Naive thymus-derived CD8-positive, alpha-beta T cell (primary cell): ENCODE measurements around the gene FOXO3. TPM values are rescaled to one million over a fixed set of nuclear protein-coding genes. Genes with fewer than 3 reads are reported as not detected.

Source experiments
- ATAC-seq, 2 donors: fragments of 150-1000 bp; cut with Tn5 transposase in 1 of 2; sonication (Bioruptor Pico), chemical (Tn5 transposase) in 1 of 2; 1 replicate in 1 of 2; 2 replicates in 1 of 2; pipeline ENCODE4 v1.10.0; 2021; ENCODE audit warnings: mild to moderate bottlenecking in 2 of 2, moderate library complexity in 2 of 2
- POLR2A ChIA-PET: fragments of 350-600 bp; sonication (Branson Sonifier 250); formaldehyde crosslinking; loops from one replicate; lab custom pipeline; 2021; ENCODE audit warnings: antibody characterized with exemption; lab: Charles Lee
- DNase-seq, 10 donors: peaks; one replicate each; pipeline versions ENCODE4 v3.0.0 to v3.0.0-alpha.2; 2020 to 2022
- H3K27ac Mint-ChIP-seq, 10 donors: one replicate each; pipeline ENCODE4 v1.8.0; 2020 to 2022; ENCODE audit warnings: mild to moderate bottlenecking in 10 of 10, mixed read lengths in 10 of 10, moderate library complexity in 4 of 10, inconsistent platforms in 1 of 10
- H3K27me3 Mint-ChIP-seq, 5 donors: one replicate each; pipeline ENCODE4 v1.8.0; 2021 to 2022; ENCODE audit warnings: mixed read lengths in 5 of 5
- H3K36me3 Mint-ChIP-seq, 3 donors: one replicate each; pipeline ENCODE4 v1.8.0; 2020 to 2022; ENCODE audit warnings: mixed read lengths in 3 of 3, mild to moderate bottlenecking in 2 of 3, inconsistent platforms in 1 of 3
- H3K4me1 Mint-ChIP-seq, 4 donors: one replicate each; pipeline ENCODE4 v1.8.0; 2021 to 2022; ENCODE audit warnings: mixed read lengths in 4 of 4
- H3K4me3 Mint-ChIP-seq, 10 donors: one replicate each; pipeline ENCODE4 v1.8.0; 2020 to 2022; ENCODE audit warnings: mild to moderate bottlenecking in 10 of 10, mixed read lengths in 10 of 10, moderate library complexity in 6 of 10, inconsistent platforms in 1 of 10
- H3K9me3 Mint-ChIP-seq, 9 donors: one replicate each; pipeline ENCODE4 v1.8.0; 2020 to 2022; ENCODE audit warnings: mixed read lengths in 9 of 9, mild to moderate bottlenecking in 3 of 9, inconsistent platforms in 1 of 9, moderate library complexity in 1 of 9
- polyA plus RNA-seq, 3 donors: library from polyadenylated mRNA; unstranded; fragments of 300-500 nt; fragmentation: Illumina TruSeq; gene quantifications; one replicate each; pipeline ENCODE4 v1.2.3, GENCODE V29; 2021
- total RNA-seq, 8 experiments: library from RNA in 2 of 8; stranded (reverse) in 2 of 8; gene quantifications; one replicate each; pipeline ENCODE4 v1.2.3 and lab custom pipeline; 2021 to 2026

The FOXO3 gene
- total and polyA plus RNA-seq, 5 experiments from 2014 or later: 14.5 to 24.4 (median 18.6) TPM

GRCh38 chr6:108578595-108579327, 18.0 kb downstream of the FOXO3 start:
- Mint-ChIP-seq H3K4me1 (peaks cover 36 to 80% (median 76%) of the 10 kb centered on the region in 4 donors), H3K27me3 (no peaks in the 10 kb centered on the region), H3K36me3 (peaks cover 0 to 8% (median 3%) of the 10 kb centered on the region in 3 donors), H3K4me3 (no peak overlapping the region), H3K9me3 (no peaks in the 10 kb centered on the region), H3K27ac (peak overlapping the region in 3 of 10 donors; percentile 4 to 50 (median 16))
- POLR2A ChIA-PET: interaction anchor here (1.1 kb wide), 1 partner anchor 19 kb away, joined by 3 read pairs; no protein-coding TSS in a partner anchor
- no peak for DNase-seq
- ATAC-seq: no peak

DNA sequence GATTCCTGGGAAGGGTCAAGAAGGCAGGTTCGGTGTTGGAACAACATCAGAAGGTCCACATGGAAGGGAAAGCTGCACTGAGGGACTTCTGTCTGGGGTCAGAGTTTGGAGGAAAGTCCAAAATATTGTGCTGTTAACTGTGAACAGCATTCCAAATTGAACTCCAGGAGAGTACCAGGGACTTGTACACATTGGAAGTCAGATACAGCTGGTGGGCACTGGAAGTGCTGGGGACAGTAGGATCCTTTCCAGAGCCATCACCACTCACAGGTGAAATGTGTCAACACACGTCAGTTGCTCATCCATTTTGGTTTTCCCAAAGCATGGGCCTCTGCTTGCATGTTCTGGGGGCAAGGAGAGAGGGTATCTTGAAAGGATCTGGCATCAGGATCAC, 18.6 kb downstream of the FOXO3 start:
- Mint-ChIP-seq H3K4me1 (peaks cover 38 to 81% (median 76%) of the 10 kb centered on the region in 4 donors), H3K27me3 (no peaks in the 10 kb centered on the region), H3K4me3 (no peak overlapping the region), H3K27ac (peak overlapping the region in 2 of 10 donors; percentile 36 to 50), H3K36me3 (peaks cover 0 to 8% (median 0%) of the 10 kb centered on the region in 3 donors), H3K9me3 (no peaks in the 10 kb centered on the region)
- POLR2A ChIA-PET: no interaction called here
- ATAC-seq (no peak), DNase-seq (no peak)

DNA sequence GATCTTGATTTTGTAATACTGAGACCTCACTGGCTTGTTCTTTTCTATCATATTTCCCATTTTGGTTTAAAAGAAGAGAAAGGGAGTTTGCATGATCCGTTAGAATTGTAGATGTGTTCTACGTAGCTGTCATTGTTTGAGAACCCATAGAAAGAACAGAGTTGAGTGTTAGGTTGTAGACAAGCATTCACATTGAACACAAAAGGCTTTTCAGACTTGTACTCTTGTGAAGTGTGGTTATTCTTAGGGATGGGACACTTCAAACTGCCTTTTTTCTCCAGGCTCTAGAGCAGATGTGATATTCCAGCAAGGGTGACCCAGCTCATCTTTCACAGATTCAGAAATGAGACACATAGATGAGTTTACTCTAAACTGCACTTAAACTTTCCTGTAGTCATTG, 19.9 kb downstream of the FOXO3 start:
- POLR2A ChIA-PET: interaction anchor here (1.1 kb wide), 1 partner anchor 13 kb away, joined by 4 read pairs; no protein-coding TSS in a partner anchor
- Mint-ChIP-seq H3K27ac (peak overlapping the region in 4 of 10 donors; percentile 13 to 71 (median 22)), H3K4me3 (peak overlapping the region in 6 of 10 donors; percentile 7 to 70 (median 64)), H3K36me3 (peaks cover 0 to 8% (median 0%) of the 10 kb centered on the region in 3 donors), H3K9me3 (no peaks in the 10 kb centered on the region), H3K27me3 (no peaks in the 10 kb centered on the region), H3K4me1 (peaks cover 32 to 74% (median 68%) of the 10 kb centered on the region in 4 donors)
- DNase-seq: no peak
- ATAC-seq: no peak

DNA sequence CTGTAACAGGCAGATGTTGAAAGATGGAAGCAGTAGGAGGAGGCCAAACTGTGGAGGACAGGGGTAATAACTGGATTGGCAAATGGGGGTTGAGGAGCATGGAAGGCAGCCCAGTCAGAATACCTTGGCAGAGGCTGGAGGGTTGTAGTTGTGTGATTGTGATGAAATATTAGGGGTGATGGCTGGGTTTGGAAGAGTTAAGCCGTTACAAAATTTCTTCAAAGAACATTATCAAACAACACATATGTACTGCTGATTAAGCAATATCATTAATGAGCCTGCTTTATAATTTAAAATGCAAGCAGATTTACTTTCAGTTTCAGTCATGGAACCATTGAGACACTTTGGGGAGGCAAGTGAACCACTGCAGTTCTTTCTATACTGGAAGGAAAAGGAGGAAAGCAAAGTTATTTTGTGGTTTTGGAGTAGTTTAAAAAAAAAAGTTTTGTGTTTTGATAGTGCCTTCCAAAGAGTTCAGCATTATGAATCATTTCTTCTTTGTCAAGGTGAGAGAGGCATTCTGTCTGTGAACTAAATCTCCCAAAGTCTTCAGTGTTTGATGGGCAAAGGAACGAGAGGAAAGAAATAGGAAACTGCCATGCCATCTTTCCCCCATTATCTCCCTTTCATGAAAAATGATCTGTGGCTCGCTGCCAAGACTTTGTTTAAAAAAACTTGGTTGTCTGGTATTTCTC, 20.7 kb downstream of the FOXO3 start:
- ATAC-seq: peak in 1 of 2 donors; percentile 55
- DNase-seq: peak in 1 of 10 donors; percentile 15
- Mint-ChIP-seq H3K4me1 (peaks cover 36 to 75% (median 68%) of the 10 kb centered on the region in 4 donors), H3K4me3 (peak overlapping the region; percentile 1 to 70 (median 61)), H3K27me3 (no peaks in the 10 kb centered on the region), H3K27ac (peak overlapping the region in 9 of 10 donors; percentile 13 to 85 (median 42)), H3K9me3 (no peaks in the 10 kb centered on the region), H3K36me3 (peaks cover 0 to 8% (median 0%) of the 10 kb centered on the region in 3 donors)
- POLR2A ChIA-PET: no interaction called here

DNA sequence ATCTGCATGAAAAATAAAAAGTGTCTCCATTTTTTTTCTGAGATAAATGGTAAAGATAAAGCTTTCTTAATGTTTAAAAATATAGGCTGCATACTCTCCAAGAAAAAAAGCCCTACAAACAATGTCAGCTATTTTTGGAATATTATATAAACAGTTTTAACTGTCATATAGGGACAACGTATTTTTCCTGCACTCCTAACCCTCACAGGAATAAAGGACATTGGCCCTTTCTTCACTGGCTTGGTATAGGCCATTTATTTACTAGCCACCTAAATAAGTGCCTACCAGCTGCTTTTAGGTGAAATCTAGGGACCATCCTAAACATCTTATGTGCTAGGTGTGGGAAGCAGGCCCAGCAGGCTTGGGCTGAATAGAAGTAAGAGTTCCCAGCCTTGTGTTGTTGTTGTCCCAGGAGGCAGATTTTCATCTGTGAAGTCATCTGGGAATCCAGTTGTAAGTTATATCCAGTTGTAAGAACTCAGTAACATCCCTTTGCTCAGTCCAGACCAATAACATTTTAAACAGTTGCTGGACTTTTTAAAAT, 21.3 kb downstream of the FOXO3 start:
- H3K27me3 Mint-ChIP-seq: no peaks in the 10 kb centered on the region
- DNase-seq (no peak), ATAC-seq (no peak)
- peaks cover 0 to 8% (median 0%) of the 10 kb centered on the region in 3 donors for H3K36me3 Mint-ChIP-seq
- no peaks in the 10 kb centered on the region for H3K9me3 Mint-ChIP-seq
- peaks cover 34 to 73% (median 65%) of the 10 kb centered on the region in 4 donors for H3K4me1 Mint-ChIP-seq
- peak overlapping the region in 5 of 10 donors; percentile 46 to 70 (median 62) for H3K4me3 Mint-ChIP-seq
- POLR2A ChIA-PET: interaction anchor here (1.0 kb wide), 1 partner anchor 15 kb away, joined by 3 read pairs; no protein-coding TSS in a partner anchor
- H3K27ac Mint-ChIP-seq: peak overlapping the region in 3 of 10 donors; percentile 18 to 71 (median 42)

DNA sequence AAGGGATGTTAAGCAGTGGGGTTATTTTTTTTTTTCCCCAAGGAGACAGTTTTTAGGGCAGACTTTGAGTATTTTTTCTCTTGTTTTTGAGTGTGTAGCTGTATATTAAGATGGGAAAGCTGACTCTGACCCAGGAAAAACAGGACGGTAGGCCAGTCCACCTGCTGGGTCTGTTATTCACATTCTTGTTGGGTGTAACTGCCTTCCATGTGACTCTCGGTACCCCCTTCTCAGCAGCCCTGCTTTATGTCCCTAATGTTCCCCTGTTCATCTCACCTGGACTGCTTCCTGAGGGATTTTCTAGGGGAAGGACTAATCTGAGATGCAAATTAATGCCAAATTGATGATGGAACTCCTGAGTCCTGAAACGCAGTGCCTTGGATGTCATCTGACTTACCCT, 21.9 kb downstream of the FOXO3 start:
- H3K4me3 Mint-ChIP-seq: no peak overlapping the region
- POLR2A ChIA-PET: interaction anchor here (1.0 kb wide), 1 partner anchor 16 kb away, joined by 3 read pairs; no protein-coding TSS in a partner anchor

DNA sequence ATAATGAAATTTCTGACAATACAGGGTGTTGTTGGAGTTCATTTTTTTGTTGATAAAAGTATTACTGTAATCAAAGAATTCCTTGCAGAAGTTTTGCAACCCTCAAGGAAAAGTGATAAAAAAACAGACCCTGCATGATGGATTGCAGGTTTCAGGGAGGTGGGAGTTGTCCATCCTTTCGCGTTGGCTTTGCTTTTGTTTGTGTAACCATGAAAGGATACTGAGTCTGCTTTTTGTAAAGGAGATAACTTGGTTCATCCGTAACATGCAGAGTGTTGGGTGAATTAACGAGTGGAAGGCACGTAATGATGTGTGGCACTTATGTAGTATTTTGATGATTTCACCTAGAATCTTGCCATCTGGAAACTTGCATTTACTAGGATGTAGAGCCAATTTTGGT, 23.6 kb downstream of the FOXO3 start:
- POLR2A ChIA-PET: no interaction called here
- Mint-ChIP-seq H3K27me3 (no peaks in the 10 kb centered on the region), H3K27ac (no peak overlapping the region), H3K4me3 (no peak overlapping the region), H3K36me3 (peaks cover 0 to under 1% (median 0%) of the 10 kb centered on the region in 3 donors), H3K9me3 (no peaks in the 10 kb centered on the region), H3K4me1 (peaks cover 41 to 75% (median 70%) of the 10 kb centered on the region in 4 donors)
- no peak for DNase-seq
- ATAC-seq: no peak

More for the DNA sequence above, 21.9 kb downstream of the FOXO3 start:
- Mint-ChIP-seq H3K4me1 (peaks cover 35 to 73% (median 65%) of the 10 kb centered on the region in 4 donors), H3K27ac (peak overlapping the region in 2 of 10 donors; percentile 6 to 54), H3K9me3 (no peaks in the 10 kb centered on the region), H3K36me3 (peaks cover 0 to 8% (median 0%) of the 10 kb centered on the region in 3 donors), H3K27me3 (no peaks in the 10 kb centered on the region)
- no peak for DNase-seq
- no peak for ATAC-seq

DNA sequence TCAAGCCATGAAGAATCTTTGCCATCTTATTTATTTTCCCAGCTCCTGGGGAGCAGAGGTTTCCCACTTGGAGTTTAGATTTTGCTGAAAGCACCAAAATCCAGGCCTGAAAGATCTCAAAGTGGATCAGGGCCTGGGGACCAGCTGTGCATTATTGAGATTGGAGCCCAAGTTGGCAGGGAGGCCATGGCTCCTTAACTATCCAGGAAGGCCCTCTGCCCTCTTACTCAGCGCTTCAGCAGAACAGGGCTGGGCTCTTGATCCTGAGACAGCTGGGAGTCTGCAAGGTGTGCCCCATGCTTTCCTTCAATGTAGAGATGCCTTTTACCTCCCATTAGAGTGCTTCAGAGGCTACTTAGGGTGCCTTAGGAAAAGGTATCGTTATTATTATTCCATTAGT, 24.6 kb downstream of the FOXO3 start:
- Mint-ChIP-seq H3K9me3 (no peaks in the 10 kb centered on the region), H3K27ac (no peak overlapping the region), H3K4me1 (peaks cover 43 to 75% (median 73%) of the 10 kb centered on the region in 4 donors), H3K4me3 (no peak overlapping the region), H3K27me3 (no peaks in the 10 kb centered on the region), H3K36me3 (peaks cover 0 to 3% (median 0%) of the 10 kb centered on the region in 3 donors)
- POLR2A ChIA-PET: interaction anchor here (0.6 kb wide), 1 partner anchor 18 kb away, joined by 3 read pairs; no protein-coding TSS in a partner anchor
- ATAC-seq (no peak), DNase-seq (no peak)

DNA sequence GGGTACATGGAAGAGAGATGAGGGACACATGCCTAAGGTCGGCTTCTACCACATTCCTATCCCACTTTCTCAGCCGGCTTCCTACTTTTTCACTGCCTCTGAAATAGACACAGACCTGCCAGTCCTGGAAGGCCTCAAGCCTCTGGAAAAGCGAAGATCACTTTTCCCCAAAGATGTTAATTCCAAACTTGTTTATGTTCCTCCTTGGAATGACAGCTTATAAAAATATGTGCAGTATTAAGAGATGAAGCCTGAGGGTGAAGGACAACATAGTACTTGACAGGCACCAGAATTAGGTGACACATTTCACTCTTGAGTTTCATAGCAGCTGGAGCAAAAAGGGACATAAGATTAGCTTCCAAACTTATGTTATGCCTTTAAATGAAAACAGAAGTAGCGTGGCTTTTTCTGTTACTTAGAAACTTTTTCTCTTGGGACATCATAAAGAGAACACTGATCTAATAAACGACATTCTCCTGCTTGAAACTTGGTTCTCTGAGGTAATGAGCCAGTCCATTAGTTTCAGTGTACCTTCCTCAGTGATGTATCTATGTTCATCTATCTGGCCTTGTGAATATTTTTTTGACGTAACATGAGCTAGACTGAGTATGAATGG, 25.3 kb downstream of the FOXO3 start:
- H3K4me3 Mint-ChIP-seq: no peak overlapping the region

DNA sequence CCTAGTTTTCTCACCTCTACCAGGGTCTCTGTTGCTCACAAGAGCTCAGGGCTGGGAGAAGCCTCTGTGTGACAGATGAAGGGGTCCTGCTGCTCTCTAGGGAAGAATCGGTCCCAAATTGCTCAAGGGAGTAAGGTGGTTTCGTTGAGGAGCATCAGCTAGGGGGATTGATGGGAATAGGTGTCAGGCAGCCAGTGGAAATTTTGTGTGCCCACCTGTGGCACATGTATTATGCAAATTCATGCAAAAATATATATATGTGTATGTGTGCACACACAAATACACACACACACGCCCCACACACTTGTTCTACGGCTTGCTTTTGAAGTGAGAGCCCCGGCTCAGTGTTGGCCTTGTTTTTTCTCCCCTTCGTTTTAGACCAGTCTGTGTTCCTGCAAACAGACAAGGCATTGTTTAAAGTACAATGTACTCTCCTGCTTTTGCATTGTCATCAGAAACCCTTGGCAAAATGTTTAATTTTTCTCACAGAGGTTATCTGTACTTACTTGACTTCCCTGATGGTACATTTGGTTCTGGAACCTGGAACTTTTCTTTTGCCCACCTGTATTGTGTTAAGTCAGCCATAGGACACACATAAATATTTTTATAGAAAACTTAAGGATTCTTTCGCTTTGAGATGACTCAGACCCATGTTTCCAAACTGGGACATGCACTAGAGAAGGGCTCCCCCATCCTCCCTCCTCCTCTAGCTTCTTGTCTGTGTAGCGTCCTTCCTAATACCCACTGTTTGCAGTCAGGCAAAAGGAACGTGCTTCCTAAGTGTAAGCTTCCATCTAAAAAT, 26.7 kb downstream of the FOXO3 start:
- no peak overlapping the region for H3K4me3 Mint-ChIP-seq
- POLR2A ChIA-PET: interaction anchor here (1.5 kb wide), 1 partner anchor 10 kb away, joined by 5 read pairs; no protein-coding TSS in a partner anchor
- peak overlapping the region in 2 of 10 donors; percentile 19 to 68 for H3K27ac Mint-ChIP-seq
- ATAC-seq: no peak
- peaks cover 36 to 79% (median 74%) of the 10 kb centered on the region in 4 donors for H3K4me1 Mint-ChIP-seq
- H3K9me3 Mint-ChIP-seq: no peaks in the 10 kb centered on the region
- H3K36me3 Mint-ChIP-seq: peaks cover 0 to 5% (median 0%) of the 10 kb centered on the region in 3 donors
- DNase-seq: no peak
- H3K27me3 Mint-ChIP-seq: no peaks in the 10 kb centered on the region

More for the DNA sequence above, 25.3 kb downstream of the FOXO3 start:
- Mint-ChIP-seq H3K27ac (peak overlapping the region in 1 of 10 donors; percentile 17), H3K27me3 (no peaks in the 10 kb centered on the region), H3K4me1 (peaks cover 38 to 75% (median 70%) of the 10 kb centered on the region in 4 donors), H3K9me3 (no peaks in the 10 kb centered on the region), H3K36me3 (peaks cover 0 to 5% (median 0%) of the 10 kb centered on the region in 3 donors)
- POLR2A ChIA-PET: interaction anchor here (0.6 kb wide), 1 partner anchor 18 kb away, joined by 3 read pairs; no protein-coding TSS in a partner anchor
- ATAC-seq (no peak), DNase-seq (no peak)

- Mint-ChIP-seq H3K4me1 (peaks cover 38 to 81% (median 74%) of the 10 kb centered on the region in 4 donors), H3K27me3 (no peaks in the 10 kb centered on the region), H3K36me3 (peaks cover 0 to 5% (median 0%) of the 10 kb centered on the region in 3 donors), H3K27ac (peak overlapping the region in 7 of 10 donors; percentile 28 to 68 (median 53)), H3K9me3 (no peaks in the 10 kb centered on the region), H3K4me3 (peak overlapping the region in 6 of 10 donors; percentile 2 to 39 (median 29))
- DNase-seq: no peak
- peak in 1 of 2 donors; percentile 36 for ATAC-seq
- POLR2A ChIA-PET: interaction anchor here (1.5 to 2.1 kb wide), 2 partner anchors 12 to 30 kb away, joined by 5 to 7 read pairs; no protein-coding TSS in a partner anchor
Measured at GRCh38 chr6:108588586-108588985, 27.9 kb downstream of the FOXO3 start.
